HepG2 (cell line): ENCODE measurements around the gene LRRC45. TPM values are rescaled to one million over a fixed set of nuclear protein-coding genes. Genes with fewer than 3 reads are reported as not detected.

Source experiments
- IRF2 ChIP-seq: IDR thresholded peaks from 2 replicates; pipeline ENCODE4 v1.6.1; 2018; ENCODE audit warnings: missing genetic modification reagents, missing compliant biosample characterization
- ISL2 ChIP-seq: sonication (generic); formaldehyde crosslinking; IDR thresholded peaks from 2 replicates; pipeline ENCODE4 v1.5.0; 2020; ENCODE audit warnings: missing genetic modification reagents
- MBD4 ChIP-seq: IDR thresholded peaks from 2 replicates; pipeline ENCODE4 v1.6.1; 2012; ENCODE audit warnings: low read length, inconsistent platforms, borderline replicate concordance
- RBFOX2 ChIP-seq: fragments of 200-400 bp; formaldehyde crosslinking; IDR thresholded peaks from 2 replicates; pipeline ENCODE4 v1.6.1; 2017; ENCODE audit warnings: low read depth, mild to moderate bottlenecking, low read length
- U2AF2 ChIP-seq: fragments of 200-400 bp; formaldehyde crosslinking; IDR thresholded peaks from 2 replicates; pipeline ENCODE4 v1.6.1; 2017; ENCODE audit warnings: low read depth, mild to moderate bottlenecking, low read length
- YEATS4 ChIP-seq: sonication (generic); formaldehyde crosslinking; IDR thresholded peaks from 2 replicates; pipeline ENCODE4 v1.4.0; 2020; ENCODE audit warnings: missing genetic modification reagents, borderline replicate concordance
- ZNF441 ChIP-seq: sonication (generic); formaldehyde crosslinking; IDR thresholded peaks from 2 replicates; pipeline ENCODE4 v1.7.0; 2021; ENCODE audit warnings: missing genetic modification reagents, borderline replicate concordance
- ZNF547 ChIP-seq: sonication (generic); formaldehyde crosslinking; IDR thresholded peaks from 2 replicates; pipeline ENCODE4 v1.5.1; 2020; ENCODE audit warnings: mild to moderate bottlenecking, missing genetic modification reagents
- ZNF746 ChIP-seq: sonication (generic); formaldehyde crosslinking; IDR thresholded peaks from 2 replicates; pipeline ENCODE4 v1.8.0; 2022; ENCODE audit warnings: mild to moderate bottlenecking, missing genetic modification reagents
- ZNF788 ChIP-seq: sonication (generic); formaldehyde crosslinking; IDR thresholded peaks from 2 replicates; pipeline ENCODE4 v1.5.0; 2020; ENCODE audit warnings: mild to moderate bottlenecking, missing genetic modification reagents, borderline replicate concordance
- ZNF883 ChIP-seq: sonication (generic); formaldehyde crosslinking; IDR thresholded peaks from 2 replicates; pipeline ENCODE4 v1.5.1; 2020; ENCODE audit warnings: mild to moderate bottlenecking, missing genetic modification reagents; ENCODE audit errors: not compliant biosample characterization
- polyA plus RNA-seq, 8 experiments: library from polyadenylated mRNA; depleted of rRNA in 3 of 8; stranded (reverse) in 7 of 8; unstranded in 1 of 8; fragments of >200 nt; fragmentation: Illumina TruSeq in 4 of 8; extraction: Trizol in 4 of 8; gene quantifications; 2 replicates each; pipeline versions ENCODE4 v1.2.1 to v1.2.3, GENCODE V29; 2011 to 2016; ENCODE audit warnings: low read depth in 4 of 8, missing spikeins in 1 of 8, mixed read lengths in 1 of 8; ENCODE audit not compliant: insufficient read depth in 1 of 8
- total RNA-seq, 5 experiments: library from RNA; depleted of rRNA; stranded (reverse); fragments of >200 nt; fragmentation: Illumina TruSeq; extraction: Trizol; gene quantifications; 2 replicates each; pipeline ENCODE4 v1.2.3, GENCODE V29; 2016; ENCODE audit warnings: low read depth in 1 of 5
- TF ChIP-seq, protein P1 (sequence below): sonication (generic); formaldehyde crosslinking; IDR thresholded peaks from 2 replicates; pipeline ENCODE4 v1.4.0; 2020; ENCODE audit warnings: low read depth, mild to moderate bottlenecking, missing genetic modification reagents
- TF ChIP-seq, protein P2 (sequence below): sonication (generic); formaldehyde crosslinking; IDR thresholded peaks from 2 replicates; pipeline ENCODE4 v1.5.0; 2020; ENCODE audit warnings: missing genetic modification reagents
- TF ChIP-seq, protein P3 (sequence below): sonication (generic); formaldehyde crosslinking; IDR thresholded peaks from 2 replicates; pipeline ENCODE4 v1.4.0; 2020; ENCODE audit warnings: missing genetic modification reagents

LRRC45 gene
- total and polyA plus RNA-seq, 2 of the 13 experiments (the other 11 are each of a cell fraction or from before 2014, with no cell fraction given): 11.6 to 48.1 TPM

DNA sequence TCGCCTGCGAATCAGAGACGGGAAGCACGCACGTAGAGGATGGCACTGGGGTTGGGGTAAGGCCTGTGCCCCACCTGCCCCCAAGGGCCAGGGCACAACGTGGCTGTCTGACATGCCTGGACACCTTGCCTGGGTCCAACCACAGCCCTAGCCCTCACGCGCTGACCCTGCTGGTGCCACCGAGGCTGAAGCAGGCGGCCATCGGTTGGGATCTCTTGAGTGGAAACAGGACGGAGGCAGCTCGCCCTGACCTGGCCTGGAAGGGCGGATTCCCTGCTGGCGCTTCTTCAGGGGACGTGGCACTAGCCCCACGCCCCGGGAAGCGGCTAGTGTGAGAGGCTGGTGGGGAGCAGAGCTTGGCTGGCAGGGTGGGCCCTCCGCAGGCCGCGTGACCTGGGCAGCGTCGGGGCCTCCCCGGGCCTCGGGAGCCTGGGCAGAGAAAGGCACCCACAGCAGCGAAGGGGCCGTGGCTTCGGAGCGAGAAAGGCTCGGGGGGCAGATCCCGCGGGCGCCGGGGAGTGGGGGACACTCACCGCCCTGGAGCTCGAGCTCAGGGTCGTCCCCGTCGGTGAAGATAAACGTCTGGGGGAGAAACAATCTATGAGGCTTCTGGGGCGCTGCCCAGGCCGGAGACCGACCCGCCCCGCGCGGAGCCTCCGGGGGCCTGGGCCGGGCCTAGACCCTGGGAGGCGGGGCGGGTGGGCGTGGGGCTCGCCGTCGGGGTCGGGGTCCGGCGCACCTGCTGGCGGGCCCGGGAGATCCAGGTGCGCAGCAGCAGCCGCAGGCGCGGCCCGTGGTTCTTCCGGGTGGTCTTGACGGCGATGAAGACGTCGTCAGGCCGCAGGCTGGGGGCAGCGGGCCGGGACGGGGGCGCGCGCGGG, 27.9 kb downstream of the LRRC45 start (continued):
- TF ChIP-seq ZNF883 (CRISPR knock-in tag) (peak; percentile 72), ISL2 (CRISPR knock-in tag) (no peak), ZNF746 (CRISPR knock-in tag) (no peak), ZNF441 (no peak), IRF2 (CRISPR knock-in tag) (no peak), RBFOX2 (peak; percentile 61), ZNF547 (CRISPR knock-in tag) (peak; percentile 51; the same call in 1 of the 2 replicates), MBD4 (no peak), ZNF788 (CRISPR knock-in tag) (0 out of 2 replicates have a peak, but pooled peaks have one; percentile 37), YEATS4 (CRISPR knock-in tag) (no peak; the same call in 1 of the 2 replicates), U2AF2 (no peak)
- TF ChIP-seq, protein P1, sequence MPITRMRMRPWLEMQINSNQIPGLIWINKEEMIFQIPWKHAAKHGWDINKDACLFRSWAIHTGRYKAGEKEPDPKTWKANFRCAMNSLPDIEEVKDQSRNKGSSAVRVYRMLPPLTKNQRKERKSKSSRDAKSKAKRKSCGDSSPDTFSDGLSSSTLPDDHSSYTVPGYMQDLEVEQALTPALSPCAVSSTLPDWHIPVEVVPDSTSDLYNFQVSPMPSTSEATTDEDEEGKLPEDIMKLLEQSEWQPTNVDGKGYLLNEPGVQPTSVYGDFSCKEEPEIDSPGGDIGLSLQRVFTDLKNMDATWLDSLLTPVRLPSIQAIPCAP (CRISPR knock-in tag): no peak
- TF ChIP-seq, protein P2, sequence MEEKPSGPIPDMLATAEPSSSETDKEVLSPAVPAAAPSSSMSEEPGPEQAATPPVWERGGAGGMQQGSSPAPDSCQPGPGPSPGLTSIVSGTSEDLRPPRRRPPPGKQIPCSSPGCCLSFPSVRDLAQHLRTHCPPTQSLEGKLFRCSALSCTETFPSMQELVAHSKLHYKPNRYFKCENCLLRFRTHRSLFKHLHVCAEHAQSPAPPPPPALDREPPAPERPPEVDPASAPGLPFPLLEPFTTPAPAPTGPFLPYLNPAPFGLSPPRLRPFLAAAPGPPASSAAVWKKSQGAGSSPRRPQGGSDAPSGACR (CRISPR knock-in tag): no peak
- TF ChIP-seq, protein P3, sequence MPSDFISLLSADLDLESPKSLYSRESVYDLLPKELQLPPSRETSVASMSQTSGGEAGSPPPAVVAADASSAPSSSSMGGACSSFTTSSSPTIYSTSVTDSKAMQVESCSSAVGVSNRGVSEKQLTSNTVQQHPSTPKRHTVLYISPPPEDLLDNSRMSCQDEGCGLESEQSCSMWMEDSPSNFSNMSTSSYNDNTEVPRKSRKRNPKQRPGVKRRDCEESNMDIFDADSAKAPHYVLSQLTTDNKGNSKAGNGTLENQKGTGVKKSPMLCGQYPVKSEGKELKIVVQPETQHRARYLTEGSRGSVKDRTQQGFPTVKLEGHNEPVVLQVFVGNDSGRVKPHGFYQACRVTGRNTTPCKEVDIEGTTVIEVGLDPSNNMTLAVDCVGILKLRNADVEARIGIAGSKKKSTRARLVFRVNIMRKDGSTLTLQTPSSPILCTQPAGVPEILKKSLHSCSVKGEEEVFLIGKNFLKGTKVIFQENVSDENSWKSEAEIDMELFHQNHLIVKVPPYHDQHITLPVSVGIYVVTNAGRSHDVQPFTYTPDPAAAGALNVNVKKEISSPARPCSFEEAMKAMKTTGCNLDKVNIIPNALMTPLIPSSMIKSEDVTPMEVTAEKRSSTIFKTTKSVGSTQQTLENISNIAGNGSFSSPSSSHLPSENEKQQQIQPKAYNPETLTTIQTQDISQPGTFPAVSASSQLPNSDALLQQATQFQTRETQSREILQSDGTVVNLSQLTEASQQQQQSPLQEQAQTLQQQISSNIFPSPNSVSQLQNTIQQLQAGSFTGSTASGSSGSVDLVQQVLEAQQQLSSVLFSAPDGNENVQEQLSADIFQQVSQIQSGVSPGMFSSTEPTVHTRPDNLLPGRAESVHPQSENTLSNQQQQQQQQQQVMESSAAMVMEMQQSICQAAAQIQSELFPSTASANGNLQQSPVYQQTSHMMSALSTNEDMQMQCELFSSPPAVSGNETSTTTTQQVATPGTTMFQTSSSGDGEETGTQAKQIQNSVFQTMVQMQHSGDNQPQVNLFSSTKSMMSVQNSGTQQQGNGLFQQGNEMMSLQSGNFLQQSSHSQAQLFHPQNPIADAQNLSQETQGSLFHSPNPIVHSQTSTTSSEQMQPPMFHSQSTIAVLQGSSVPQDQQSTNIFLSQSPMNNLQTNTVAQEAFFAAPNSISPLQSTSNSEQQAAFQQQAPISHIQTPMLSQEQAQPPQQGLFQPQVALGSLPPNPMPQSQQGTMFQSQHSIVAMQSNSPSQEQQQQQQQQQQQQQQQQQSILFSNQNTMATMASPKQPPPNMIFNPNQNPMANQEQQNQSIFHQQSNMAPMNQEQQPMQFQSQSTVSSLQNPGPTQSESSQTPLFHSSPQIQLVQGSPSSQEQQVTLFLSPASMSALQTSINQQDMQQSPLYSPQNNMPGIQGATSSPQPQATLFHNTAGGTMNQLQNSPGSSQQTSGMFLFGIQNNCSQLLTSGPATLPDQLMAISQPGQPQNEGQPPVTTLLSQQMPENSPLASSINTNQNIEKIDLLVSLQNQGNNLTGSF: 0 out of 2 replicates have a peak, but pooled peaks have one; percentile 22
- TF ChIP-seq, all 625 proteins: peak for 115
